Tibial nerve (tissue), 4 donors: ENCODE data around the gene SPAG8.

Experiments
- EP300 ChIP-seq, 2 donors: sonication (generic); formaldehyde crosslinking; IDR thresholded peaks; one replicate each; pipeline ENCODE4 v1.6.1; 2017; ENCODE audit warnings: antibody characterized with exemption in 2 of 2, mild to moderate bottlenecking in 1 of 2
- TF ChIP-seq, protein P1 (sequence below), 5 experiments: fragments of 200-600 bp in 3 of 5; fragments of 450-650 bp in 2 of 5; sonication (generic) in 3 of 5; IDR thresholded peaks; one replicate each; pipeline ENCODE4 v1.5.1; 2016 to 2019; ENCODE audit warnings: antibody characterized with exemption in 5 of 5, mild to moderate bottlenecking in 3 of 5, moderate library complexity in 2 of 5

DNA sequence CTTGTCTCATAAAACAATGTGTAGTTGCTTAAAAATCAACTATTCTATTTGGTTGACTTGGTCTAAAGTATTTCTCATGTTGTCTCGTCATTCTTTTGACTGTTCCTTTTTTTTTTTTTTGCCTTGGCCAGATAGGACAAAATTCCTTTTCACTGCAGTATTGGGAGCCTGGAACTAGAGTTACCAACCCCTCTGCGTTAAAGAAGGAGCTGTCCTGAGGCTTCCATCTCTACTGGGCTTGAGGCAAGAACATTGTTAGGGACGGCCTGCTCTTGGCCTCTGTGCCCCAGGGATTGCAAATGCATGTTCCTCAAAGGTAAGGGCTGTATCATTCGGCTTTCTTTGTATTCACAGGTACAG, 22.1 kb downstream of the SPAG8 start:
- no peak for TF ChIP-seq EP300 (IDR thresholded peaks at IDR 0.05)
- TF ChIP-seq, protein P1, sequence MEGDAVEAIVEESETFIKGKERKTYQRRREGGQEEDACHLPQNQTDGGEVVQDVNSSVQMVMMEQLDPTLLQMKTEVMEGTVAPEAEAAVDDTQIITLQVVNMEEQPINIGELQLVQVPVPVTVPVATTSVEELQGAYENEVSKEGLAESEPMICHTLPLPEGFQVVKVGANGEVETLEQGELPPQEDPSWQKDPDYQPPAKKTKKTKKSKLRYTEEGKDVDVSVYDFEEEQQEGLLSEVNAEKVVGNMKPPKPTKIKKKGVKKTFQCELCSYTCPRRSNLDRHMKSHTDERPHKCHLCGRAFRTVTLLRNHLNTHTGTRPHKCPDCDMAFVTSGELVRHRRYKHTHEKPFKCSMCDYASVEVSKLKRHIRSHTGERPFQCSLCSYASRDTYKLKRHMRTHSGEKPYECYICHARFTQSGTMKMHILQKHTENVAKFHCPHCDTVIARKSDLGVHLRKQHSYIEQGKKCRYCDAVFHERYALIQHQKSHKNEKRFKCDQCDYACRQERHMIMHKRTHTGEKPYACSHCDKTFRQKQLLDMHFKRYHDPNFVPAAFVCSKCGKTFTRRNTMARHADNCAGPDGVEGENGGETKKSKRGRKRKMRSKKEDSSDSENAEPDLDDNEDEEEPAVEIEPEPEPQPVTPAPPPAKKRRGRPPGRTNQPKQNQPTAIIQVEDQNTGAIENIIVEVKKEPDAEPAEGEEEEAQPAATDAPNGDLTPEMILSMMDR (IDR thresholded peaks at IDR 0.05), result no peak
